GM12875 (cell line): ENCODE data around the gene ALAD.
"Not testable (repeated sequence)": the region's sequence is repeated elsewhere in the genome, so short reads cannot be mapped to it uniquely, and the experiment has no call there.

Experiments used
- H3K4me3 ChIP-seq: one replicate; pipeline ENCODE4 v1.5.1; 2011; ENCODE audit warnings: low read depth, low read length, control low read depth
- TF ChIP-seq, protein P1 (sequence below): IDR thresholded peaks from 2 replicates; pipeline ENCODE4 v1.5.1; 2011; ENCODE audit warnings: low read depth, mild to moderate bottlenecking, control low read depth, inconsistent platforms, low read length, moderate library complexity, borderline replicate concordance; ENCODE audit not compliant: insufficient read depth

Gene ALAD

DNA sequence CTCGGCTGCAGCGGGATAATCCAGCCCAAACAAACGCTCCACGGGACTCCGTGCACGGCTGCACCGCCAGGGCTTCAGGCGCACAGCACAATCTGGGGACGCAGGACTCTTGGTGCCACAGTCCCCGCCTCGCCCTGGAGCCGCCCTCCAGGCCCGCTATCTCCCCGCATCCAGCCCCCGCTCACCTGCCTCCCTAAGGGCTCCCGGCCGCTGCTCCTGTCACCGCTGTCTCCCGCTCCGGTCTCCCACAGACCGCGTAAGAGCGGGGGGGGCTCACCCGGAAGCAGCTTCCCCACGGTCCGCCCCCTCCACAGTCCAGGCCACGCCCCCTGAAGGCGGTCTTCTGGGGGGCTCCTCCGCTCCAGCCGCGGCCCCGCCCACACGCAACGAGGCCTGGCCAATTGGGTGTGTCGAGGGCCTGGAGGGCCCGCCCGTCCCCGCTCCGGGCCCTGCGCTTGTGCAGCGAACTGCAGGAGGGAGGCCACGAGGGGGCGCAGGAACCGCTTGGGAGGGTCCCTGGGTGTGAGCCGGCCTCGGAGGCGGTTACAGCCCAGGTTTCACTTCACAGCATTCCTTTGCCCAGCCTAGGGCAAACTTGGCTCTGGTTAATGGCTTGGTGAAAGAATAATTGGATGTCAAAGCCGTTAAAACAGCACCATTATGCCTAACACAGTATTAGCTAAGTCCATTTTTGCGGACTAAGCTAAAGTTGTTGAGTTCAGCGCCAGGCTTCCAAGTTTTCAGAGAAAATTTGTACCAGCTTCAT lies at the start of gene ALAD:
ALAD (minus strand) TSS at position 258 of the 766 bp plus-strand sequence. CDS start 7,725 bp downstream, outside the sequence.
- peak within 1 kb of the TSS; percentile 95 for H3K4me3 ChIP-seq

DNA sequence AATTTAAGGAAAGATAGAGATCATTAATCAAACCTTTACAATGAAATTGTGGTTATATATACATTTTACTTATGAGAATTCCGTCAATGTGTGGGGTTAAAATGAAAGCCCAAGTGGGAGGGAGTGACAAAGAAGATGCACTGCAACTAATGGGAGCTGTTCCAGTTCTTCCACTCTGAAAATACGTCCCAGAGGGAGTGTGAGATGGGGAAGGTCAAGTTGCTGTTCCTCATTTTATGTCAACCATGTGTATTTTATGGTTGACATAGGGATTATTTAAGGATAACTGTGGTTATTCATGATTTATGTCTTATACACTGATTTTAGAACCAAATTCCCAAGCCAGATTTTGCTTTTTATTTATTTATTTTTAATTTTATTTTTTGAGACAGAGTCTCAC lies 48.3 kb upstream of the ALAD start:
- H3K4me3 ChIP-seq, result no peak overlapping the region
- TF ChIP-seq, protein P1, sequence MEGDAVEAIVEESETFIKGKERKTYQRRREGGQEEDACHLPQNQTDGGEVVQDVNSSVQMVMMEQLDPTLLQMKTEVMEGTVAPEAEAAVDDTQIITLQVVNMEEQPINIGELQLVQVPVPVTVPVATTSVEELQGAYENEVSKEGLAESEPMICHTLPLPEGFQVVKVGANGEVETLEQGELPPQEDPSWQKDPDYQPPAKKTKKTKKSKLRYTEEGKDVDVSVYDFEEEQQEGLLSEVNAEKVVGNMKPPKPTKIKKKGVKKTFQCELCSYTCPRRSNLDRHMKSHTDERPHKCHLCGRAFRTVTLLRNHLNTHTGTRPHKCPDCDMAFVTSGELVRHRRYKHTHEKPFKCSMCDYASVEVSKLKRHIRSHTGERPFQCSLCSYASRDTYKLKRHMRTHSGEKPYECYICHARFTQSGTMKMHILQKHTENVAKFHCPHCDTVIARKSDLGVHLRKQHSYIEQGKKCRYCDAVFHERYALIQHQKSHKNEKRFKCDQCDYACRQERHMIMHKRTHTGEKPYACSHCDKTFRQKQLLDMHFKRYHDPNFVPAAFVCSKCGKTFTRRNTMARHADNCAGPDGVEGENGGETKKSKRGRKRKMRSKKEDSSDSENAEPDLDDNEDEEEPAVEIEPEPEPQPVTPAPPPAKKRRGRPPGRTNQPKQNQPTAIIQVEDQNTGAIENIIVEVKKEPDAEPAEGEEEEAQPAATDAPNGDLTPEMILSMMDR, result no peak

More for the DNA sequence above, at the start of gene ALAD:
- TF ChIP-seq, protein P1, result peak; percentile 97

DNA sequence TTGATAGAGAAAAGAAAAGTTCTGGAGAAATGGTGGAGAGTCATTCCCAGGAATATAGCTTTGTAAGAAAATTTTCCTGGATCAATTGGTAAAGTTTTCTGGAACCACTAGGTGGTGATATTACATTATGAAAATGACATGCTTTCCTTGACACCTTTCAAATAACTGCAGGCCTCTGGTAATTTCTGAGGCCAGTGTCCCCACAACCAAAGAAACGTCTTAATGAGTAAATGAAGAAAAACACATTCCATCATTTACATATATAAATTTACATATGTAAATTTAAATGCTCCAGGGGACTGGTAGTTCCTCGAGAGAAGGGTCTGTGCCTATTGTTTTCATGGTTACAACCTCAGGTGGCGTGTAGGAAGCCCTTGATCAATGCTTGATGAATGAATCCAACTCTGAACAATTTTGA lies 45.2 kb upstream of the ALAD start:
- TF ChIP-seq, protein P1, result peak; percentile 3; the same call in 1 of the 2 replicates
- H3K4me3 ChIP-seq, result no peak overlapping the region

DNA sequence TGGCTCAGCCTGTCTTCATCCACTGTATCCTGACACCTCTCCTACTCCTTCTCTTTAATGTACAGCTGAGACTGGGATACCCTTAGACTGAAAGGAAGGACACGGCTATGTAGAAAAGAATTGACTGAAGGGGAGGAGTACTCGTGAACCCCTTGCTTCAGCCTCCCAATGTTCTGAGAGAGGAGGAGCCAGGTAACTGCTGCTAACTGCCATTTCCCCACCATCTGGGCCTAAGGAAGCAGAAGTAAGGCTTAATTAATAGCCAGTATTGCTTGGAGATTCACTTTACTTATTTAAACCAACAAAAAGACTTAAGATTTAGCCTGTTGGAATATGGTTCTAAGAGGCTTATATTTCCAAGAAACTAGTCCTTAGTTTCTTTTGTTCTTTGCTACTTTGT lies 43.7 kb upstream of the ALAD start:
- TF ChIP-seq, protein P1, result no peak
- no peak overlapping the region for H3K4me3 ChIP-seq

DNA sequence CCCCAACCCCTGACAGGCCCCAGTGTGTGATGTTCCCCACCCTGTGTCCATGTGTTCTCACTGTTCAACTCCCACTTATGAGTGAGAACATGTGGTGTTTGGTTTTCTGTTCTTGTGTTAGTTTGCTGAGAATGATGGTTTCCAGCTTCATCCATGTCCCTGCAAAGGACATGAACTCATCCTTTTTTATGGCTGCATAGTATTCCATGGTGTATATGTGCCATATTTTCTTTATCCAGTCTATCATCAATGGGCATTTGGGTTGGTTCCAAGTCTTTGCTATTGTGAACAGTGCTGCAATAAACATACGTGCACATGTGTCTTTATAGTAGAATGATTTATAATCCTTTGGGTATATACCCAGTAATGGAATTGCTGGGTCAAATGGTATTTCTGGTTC lies 36.6 kb upstream of the ALAD start:
- not testable (repeated sequence) for H3K4me3 ChIP-seq

DNA sequence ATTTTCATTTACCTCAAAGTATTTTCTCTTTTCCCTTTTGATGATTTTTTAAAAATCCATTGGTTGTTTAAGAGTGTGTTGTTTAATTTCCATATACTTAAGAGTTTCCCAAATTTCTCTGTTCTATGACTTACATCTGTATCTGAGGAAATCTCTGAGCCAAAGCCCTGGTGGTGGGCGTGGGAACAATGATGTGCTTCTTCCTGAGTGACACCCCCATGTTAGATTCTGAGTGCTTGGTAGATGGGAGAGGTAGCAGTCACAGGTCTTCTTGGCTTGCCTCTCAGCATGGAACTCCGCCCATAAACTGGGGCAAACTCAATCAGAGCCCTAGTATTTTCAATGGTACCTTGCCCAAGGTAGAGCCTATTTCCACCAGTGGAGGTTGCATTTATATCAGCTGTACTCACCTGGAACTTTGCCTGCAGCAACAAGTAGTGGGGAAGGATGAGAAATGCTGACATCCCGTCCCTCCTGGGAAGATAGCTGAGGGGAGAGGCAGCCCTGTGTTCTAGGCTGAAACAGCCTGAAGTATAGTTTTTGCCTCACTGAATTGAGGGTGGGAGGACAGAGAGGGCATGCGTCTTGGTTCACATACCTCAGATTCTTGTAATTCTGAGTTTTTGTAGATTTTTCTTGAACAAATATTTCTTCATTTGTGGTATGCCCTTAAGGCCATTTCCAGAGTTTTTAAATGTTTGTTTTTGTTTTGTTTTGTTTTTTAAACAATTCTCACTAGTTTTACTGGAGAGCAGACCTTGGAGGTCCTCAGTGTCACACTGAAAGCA lies 35.8 kb upstream of the ALAD start:
- TF ChIP-seq, protein P1, result no peak
- no peak overlapping the region for H3K4me3 ChIP-seq

DNA sequence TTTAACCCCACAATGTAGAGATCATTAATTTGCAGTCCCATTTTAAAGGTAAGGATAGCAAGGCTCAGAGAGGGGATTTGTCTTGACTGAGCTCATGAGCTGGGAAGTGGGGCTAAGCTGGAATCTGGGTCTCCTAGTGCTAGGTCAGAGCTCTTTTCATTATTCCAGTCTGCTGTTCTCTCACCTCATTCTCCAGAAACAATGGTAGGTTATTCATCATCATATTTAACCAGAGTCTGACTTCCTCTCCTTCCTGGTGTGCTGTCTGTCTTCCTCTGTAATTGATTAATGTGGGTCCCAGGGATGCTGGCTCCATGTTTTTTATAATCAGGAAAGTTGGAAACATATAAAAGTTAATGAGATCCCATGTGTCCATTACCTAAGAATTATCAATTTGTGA lies 30.1 kb upstream of the ALAD start:
- TF ChIP-seq, protein P1, result no peak
- H3K4me3 ChIP-seq, result no peak overlapping the region
